ENCODE results near the gene ADK.
"Not testable (repeated sequence)": the region's sequence is repeated elsewhere in the genome, so short reads cannot be mapped to it uniquely, and the experiment has no call there.

DNA sequence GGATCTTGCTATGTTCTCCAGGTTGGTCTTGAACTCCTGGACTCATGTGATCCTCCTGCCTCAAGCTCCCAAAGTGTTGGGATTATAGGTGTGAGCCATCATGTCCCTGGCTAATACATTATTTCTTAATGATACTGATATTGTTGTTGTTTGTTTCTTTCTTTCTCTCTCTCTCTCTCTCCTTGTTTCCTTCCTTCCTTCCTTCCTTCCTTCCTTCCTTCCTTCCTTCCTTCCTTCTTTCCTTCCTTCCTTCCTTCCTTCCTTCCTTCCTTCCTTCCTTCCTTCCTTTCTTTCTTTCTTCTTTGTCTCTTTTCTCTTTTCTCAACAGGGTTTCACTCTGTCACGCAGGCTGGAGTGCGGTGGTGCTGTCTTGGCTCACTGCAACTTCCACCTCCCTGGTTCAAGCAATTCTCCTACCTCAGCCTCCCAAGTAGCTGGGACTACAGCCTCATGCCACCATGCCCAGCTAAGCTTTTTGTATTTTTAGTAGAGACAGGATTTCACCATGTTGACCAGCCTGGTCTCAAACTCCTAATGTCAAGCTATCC lies 149.1 kb downstream of the ADK start:
- TF ChIP-seq, protein P1, sequence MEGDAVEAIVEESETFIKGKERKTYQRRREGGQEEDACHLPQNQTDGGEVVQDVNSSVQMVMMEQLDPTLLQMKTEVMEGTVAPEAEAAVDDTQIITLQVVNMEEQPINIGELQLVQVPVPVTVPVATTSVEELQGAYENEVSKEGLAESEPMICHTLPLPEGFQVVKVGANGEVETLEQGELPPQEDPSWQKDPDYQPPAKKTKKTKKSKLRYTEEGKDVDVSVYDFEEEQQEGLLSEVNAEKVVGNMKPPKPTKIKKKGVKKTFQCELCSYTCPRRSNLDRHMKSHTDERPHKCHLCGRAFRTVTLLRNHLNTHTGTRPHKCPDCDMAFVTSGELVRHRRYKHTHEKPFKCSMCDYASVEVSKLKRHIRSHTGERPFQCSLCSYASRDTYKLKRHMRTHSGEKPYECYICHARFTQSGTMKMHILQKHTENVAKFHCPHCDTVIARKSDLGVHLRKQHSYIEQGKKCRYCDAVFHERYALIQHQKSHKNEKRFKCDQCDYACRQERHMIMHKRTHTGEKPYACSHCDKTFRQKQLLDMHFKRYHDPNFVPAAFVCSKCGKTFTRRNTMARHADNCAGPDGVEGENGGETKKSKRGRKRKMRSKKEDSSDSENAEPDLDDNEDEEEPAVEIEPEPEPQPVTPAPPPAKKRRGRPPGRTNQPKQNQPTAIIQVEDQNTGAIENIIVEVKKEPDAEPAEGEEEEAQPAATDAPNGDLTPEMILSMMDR (conservative IDR thresholded peaks at IDR 0.05; ENCODE audit: low read length): not testable (repeated sequence)
- not testable (repeated sequence) for TF ChIP-seq EZH2phosphoT487 (IDR thresholded peaks at IDR 0.05; ENCODE audit: borderline replicate concordance)

Data from Loucy (cell line).